K562 (cell line): ENCODE data around the gene OR51B2. TPM values are rescaled to one million over a fixed set of nuclear protein-coding genes. Genes with fewer than 3 reads are reported as not detected.

Experiments
- BRD9 ChIP-seq: fragments of 450-650 bp; IDR thresholded peaks from 2 replicates; pipeline ENCODE4 v1.6.1; 2018; ENCODE audit warnings: low read depth; ENCODE audit not compliant: partially characterized antibody
- DIDO1 ChIP-seq: fragments of 450-650 bp; IDR thresholded peaks from 2 replicates; pipeline ENCODE4 v1.6.1; 2016; ENCODE audit warnings: low read depth, missing biosample characterization, missing genetic modification characterization
- FIP1L1 ChIP-seq: fragments of 200-400 bp; formaldehyde crosslinking; IDR thresholded peaks from 2 replicates; pipeline ENCODE4 v1.6.1; 2018; ENCODE audit warnings: mild to moderate bottlenecking, low read depth, low read length; ENCODE audit not compliant: poor library complexity, severe bottlenecking
- MCM7 ChIP-seq, 2 experiments: fragments of 450-650 bp; IDR thresholded peaks; 2 replicates each; pipeline ENCODE4 v1.6.1; 2016 to 2018
- MTA2 ChIP-seq: fragments of 450-650 bp; IDR thresholded peaks from 2 replicates; pipeline ENCODE4 v1.6.1; 2016; ENCODE audit warnings: low read depth
- NR2C2 ChIP-seq, 2 experiments: fragments of 200-800 bp in 1 of 2; sonication (Bioruptor generic) in 1 of 2; sonication (generic) in 1 of 2; formaldehyde crosslinking in 1 of 2; IDR thresholded peaks; 2 replicates each; pipeline versions ENCODE4 v1.6.1 to v1.8.0; 2016 to 2022; ENCODE audit warnings: mild to moderate bottlenecking in 1 of 2, missing compliant biosample characterization in 1 of 2, missing genetic modification characterization in 1 of 2, missing genetic modification reagents in 1 of 2
- SAFB2 ChIP-seq: fragments of 200-400 bp; formaldehyde crosslinking; IDR thresholded peaks from 2 replicates; pipeline ENCODE4 v1.6.1; 2018; ENCODE audit warnings: borderline replicate concordance, low read length, low read depth, moderate library complexity; ENCODE audit not compliant: severe bottlenecking
- SMC3 ChIP-seq: conservative IDR thresholded peaks from 2 replicates; pipeline ENCODE4 v1.6.1; 2011; ENCODE audit warnings: low read depth, low read length, improper control_type of control experiment; ENCODE audit not compliant: insufficient read depth
- ZBTB40 ChIP-seq, 2 experiments: fragments of 450-650 bp in 1 of 2; sonication (generic) in 1 of 2; formaldehyde crosslinking in 1 of 2; IDR thresholded peaks; 2 replicates each; pipeline versions ENCODE4 v1.7.1 to v1.9.0; 2016 to 2022; ENCODE audit warnings: inconsistent platforms in 1 of 2, mild to moderate bottlenecking in 1 of 2, missing genetic modification reagents in 1 of 2
- ZSCAN29 ChIP-seq: fragments of 450-650 bp; IDR thresholded peaks from 2 replicates; pipeline ENCODE4 v1.6.1; 2017
- polyA plus RNA-seq, 8 experiments: library from polyadenylated mRNA; depleted of rRNA in 4 of 8; stranded (reverse) in 5 of 8; unstranded in 3 of 8; fragments of >200 nt; fragmentation: Nextera tagmentation in 2 of 8; fragmentation: Illumina TruSeq in 1 of 8; extraction: Ambion mirVana in 2 of 8; extraction: Trizol in 1 of 8; gene quantifications; 2 replicates each; pipeline versions ENCODE4 v1.2.1 to v1.2.3, GENCODE V29; 2011 to 2014; ENCODE audit warnings: inconsistent platforms in 1 of 8, missing spikeins in 1 of 8
- total RNA-seq, 7 experiments: library from RNA; depleted of rRNA in 6 of 7; stranded (reverse); fragments of >200 nt in 6 of 7; fragmentation: Illumina TruSeq in 2 of 7; extraction: Trizol in 2 of 7; gene quantifications; 2 replicates each; pipeline versions ENCODE4 v1.2.1 to v1.2.3, GENCODE V29; 2011 to 2021; ENCODE audit warnings: low replicate concordance in 1 of 7
- TF ChIP-seq, protein P1 (sequence below), 2 experiments: fragments of 450-650 bp in 1 of 2; sonication (generic) in 1 of 2; formaldehyde crosslinking in 1 of 2; IDR thresholded peaks in 1 of 2; conservative IDR thresholded peaks in 1 of 2; 2 replicates each; pipeline versions ENCODE4 v1.6.1 to v1.8.1; 2016 to 2023; ENCODE audit warnings: mild to moderate bottlenecking in 2 of 2, moderate library complexity in 2 of 2, inconsistent platforms in 1 of 2, missing genetic modification reagents in 1 of 2
- TF ChIP-seq, protein P2 (sequence below): fragments of 250-450 bp; sonication (Bioruptor Pico); IDR thresholded peaks from 2 replicates; pipeline ENCODE4 v1.8.0; 2022; ENCODE audit warnings: inconsistent platforms
- TF ChIP-seq, protein P3 (sequence below): fragments of 250-450 bp; sonication (Bioruptor Pico); IDR thresholded peaks from 2 replicates; pipeline ENCODE4 v1.6.1; 2021; ENCODE audit warnings: mild to moderate bottlenecking

Gene OR51B2
- total and polyA plus RNA-seq, 9 of the 15 experiments (the other 6 are each of a cell fraction or from before 2014, with no cell fraction given) = 0.38 to 6.6 (median 4.0) TPM

DNA sequence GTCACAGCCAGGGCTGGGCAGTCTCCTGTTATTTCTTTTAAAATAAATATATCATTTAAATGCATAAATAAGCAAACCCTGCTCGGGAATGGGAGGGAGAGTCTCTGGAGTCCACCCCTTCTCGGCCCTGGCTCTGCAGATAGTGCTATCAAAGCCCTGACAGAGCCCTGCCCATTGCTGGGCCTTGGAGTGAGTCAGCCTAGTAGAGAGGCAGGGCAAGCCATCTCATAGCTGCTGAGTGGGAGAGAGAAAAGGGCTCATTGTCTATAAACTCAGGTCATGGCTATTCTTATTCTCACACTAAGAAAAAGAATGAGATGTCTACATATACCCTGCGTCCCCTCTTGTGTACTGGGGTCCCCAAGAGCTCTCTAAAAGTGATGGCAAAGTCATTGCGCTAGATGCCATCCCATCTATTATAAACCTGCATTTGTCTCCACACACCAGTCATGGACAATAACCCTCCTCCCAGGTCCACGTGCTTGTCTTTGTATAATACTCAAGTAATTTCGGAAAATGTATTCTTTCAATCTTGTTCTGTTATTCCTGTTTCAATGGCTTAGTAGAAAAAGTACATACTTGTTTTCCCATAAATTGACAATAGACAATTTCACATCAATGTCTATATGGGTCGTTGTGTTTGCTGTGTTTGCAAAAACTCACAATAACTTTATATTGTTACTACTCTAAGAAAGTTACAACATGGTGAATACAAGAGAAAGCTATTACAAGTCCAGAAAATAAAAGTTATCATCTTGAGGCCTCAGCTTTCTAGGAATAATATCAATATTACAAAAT lies 35.8 kb downstream of the OR51B2 start (continued):
- TF ChIP-seq ZBTB40 (IDR thresholded peaks at IDR 0.05) (no peak), ZBTB40 (CRISPR knock-in tag; IDR thresholded peaks at IDR 0.05) (no peak), ZSCAN29 (no peak), FIP1L1 (no peak), SMC3 (no peak), SAFB2 (no peak), NR2C2 (CRISPR knock-in tag; IDR thresholded peaks at IDR 0.05) (no peak), NR2C2 (tag; IDR thresholded peaks at IDR 0.05) (peak; percentile 48; the same call in 1 of the 2 replicates), BRD9 (peak; percentile 44), MTA2 (peak; percentile 85), DIDO1 (tag) (no peak), MCM7 (IDR thresholded peaks at IDR 0.05) (no peak)
- TF ChIP-seq, protein P1, sequence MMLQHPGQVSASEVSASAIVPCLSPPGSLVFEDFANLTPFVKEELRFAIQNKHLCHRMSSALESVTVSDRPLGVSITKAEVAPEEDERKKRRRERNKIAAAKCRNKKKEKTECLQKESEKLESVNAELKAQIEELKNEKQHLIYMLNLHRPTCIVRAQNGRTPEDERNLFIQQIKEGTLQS (IDR thresholded peaks at IDR 0.05) = peak; percentile 89
- TF ChIP-seq, protein P1 (CRISPR knock-in tag; conservative IDR thresholded peaks at IDR 0.05) = peak; percentile 78; the same call in 1 of the 2 replicates
- TF ChIP-seq, protein P2, sequence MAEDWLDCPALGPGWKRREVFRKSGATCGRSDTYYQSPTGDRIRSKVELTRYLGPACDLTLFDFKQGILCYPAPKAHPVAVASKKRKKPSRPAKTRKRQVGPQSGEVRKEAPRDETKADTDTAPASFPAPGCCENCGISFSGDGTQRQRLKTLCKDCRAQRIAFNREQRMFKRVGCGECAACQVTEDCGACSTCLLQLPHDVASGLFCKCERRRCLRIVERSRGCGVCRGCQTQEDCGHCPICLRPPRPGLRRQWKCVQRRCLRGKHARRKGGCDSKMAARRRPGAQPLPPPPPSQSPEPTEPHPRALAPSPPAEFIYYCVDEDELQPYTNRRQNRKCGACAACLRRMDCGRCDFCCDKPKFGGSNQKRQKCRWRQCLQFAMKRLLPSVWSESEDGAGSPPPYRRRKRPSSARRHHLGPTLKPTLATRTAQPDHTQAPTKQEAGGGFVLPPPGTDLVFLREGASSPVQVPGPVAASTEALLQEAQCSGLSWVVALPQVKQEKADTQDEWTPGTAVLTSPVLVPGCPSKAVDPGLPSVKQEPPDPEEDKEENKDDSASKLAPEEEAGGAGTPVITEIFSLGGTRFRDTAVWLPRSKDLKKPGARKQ (CRISPR knock-in tag) = no peak
- TF ChIP-seq, protein P3, sequence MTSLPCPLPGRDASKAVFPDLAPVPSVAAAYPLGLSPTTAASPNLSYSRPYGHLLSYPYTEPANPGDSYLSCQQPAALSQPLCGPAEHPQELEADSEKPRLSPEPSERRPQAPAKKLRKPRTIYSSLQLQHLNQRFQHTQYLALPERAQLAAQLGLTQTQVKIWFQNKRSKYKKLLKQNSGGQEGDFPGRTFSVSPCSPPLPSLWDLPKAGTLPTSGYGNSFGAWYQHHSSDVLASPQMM (CRISPR knock-in tag) = no peak
